22Rv1 (cell line): ENCODE results near the gene ZNF629.

Experiments
- H3K27ac ChIP-seq: fragments of 450-650 bp; 2 replicates; pipeline ENCODE4 v1.5.1; 2017
- CTCF ChIP-seq: fragments of 450-650 bp; IDR thresholded peaks from 2 replicates; pipeline ENCODE4 v1.5.1; 2017; ENCODE audit warnings: mild to moderate bottlenecking
- ZFX ChIP-seq: fragments of 450-650 bp; IDR thresholded peaks from 2 replicates; pipeline ENCODE4 v1.6.1; 2017; ENCODE audit warnings: antibody characterized with exemption, borderline replicate concordance

The ZNF629 gene

GRCh38 chr16:30784215-30784614, 2.8 kb downstream of the ZNF629 start:
- no peak overlapping the region for H3K27ac ChIP-seq

DNA sequence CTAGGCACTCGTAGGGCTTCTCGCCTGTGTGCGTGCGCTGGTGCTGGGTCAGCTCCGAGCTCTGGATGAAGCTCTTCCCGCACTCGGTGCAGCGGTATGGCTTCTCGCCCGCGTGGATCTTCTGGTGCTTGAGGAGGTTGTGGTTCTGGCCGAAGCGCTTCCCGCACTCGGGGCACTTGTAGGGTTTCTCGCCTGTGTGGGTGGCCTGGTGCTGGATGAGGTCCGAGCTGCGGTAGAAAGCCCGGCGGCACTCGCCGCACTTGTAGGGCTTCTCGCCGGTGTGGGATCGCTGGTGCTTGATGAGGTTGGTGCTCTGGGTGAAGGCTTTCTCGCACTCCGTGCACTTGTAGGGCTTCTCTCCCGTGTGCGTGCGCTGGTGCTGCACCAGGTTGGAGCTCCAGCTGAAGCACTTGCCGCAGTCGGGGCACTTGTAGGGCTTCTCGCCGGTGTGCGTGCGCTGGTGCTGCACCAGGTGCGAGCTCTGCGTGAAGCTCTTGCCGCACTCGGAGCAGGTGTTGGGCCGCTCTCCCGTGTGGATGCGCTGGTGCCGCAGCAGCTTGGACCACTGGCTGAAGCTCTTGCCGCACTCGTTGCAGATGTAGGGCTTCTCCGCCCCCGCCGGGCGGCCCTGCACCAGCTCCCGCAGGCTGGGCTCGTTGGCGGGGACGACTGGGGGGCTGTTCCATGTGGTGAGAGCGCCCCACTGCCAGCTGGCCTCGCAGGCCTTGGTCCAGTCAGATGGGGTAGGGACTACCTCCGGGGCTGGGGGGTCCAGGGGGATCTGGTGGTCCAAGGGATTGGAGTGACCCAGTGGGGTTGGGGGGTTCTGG, 3.5 kb downstream of the ZNF629 start:
- no peak for TF ChIP-seq ZFX
- TF ChIP-seq CTCF = no peak
- H3K27ac ChIP-seq = no peak overlapping the region

More at GRCh38 chr16:30784215-30784614, 2.8 kb downstream of the ZNF629 start:
- no peak for TF ChIP-seq CTCF
- no peak for TF ChIP-seq ZFX

GRCh38 chr16:30782486-30783279, 4.3 kb downstream of the ZNF629 start:
- H3K27ac ChIP-seq = no peak overlapping the region

GRCh38 chr16:30780549-30780948, 6.5 kb downstream of the ZNF629 start:
- H3K27ac ChIP-seq = 0 out of 2 replicates have a peak overlapping the region, but pooled peaks have one; percentile 22
- TF ChIP-seq CTCF (no peak), ZFX (no peak)

More at GRCh38 chr16:30782486-30783279, 4.3 kb downstream of the ZNF629 start:
- no peak for TF ChIP-seq ZFX
- TF ChIP-seq CTCF = no peak

DNA sequence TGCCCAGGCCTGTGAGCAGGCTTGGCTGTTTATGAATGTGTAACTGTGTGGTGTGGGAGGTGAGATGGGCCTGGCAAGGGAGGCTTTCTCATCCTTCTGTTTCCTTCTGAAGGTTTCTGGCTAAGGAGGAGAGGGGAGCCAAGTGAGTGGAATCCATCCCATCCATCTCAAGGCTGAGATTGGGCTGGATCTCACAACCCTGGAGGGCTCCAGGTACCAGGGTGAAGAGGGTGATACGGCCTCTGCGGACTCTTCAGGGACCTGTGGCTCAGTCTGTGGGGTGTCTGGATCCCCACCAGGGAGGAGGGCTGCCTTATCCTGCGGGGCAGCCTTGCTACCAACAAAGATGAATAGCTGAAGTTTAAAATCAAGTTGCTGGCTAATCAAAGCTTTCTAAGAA, 7.0 kb downstream of the ZNF629 start:
- TF ChIP-seq CTCF (no peak), ZFX (no peak)

GRCh38 chr16:30779596-30779995, 7.4 kb downstream of the ZNF629 start:
- no peak for TF ChIP-seq CTCF
- no peak for TF ChIP-seq ZFX
- H3K27ac ChIP-seq = no peak overlapping the region

More for the DNA sequence above, 7.0 kb downstream of the ZNF629 start:
- H3K27ac ChIP-seq = 0 out of 2 replicates have a peak overlapping the region, but pooled peaks have one; percentile 22
